ENCODE results near the gene TAAR2.

TAAR2 gene

DNA sequence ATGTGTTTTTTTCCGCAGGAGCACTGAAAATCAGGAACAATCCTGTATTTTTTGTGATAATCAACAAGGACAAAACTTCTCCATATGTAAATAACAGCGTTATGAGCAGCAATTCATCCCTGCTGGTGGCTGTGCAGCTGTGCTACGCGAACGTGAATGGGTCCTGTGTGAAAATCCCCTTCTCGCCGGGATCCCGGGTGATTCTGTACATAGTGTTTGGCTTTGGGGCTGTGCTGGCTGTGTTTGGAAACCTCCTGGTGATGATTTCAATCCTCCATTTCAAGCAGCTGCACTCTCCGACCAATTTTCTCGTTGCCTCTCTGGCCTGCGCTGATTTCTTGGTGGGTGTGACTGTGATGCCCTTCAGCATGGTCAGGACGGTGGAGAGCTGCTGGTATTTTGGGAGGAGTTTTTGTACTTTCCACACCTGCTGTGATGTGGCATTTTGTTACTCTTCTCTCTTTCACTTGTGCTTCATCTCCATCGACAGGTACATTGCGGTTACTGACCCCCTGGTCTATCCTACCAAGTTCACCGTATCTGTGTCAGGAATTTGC lies 53.8 kb downstream of the TAAR2 start, which contains the start of gene TAAR6:
TAAR6 (plus strand) TSS at position 102 of the 557 bp plus-strand sequence; CDS start at position 102, 0 bp downstream.
- Histone ChIP-seq H3K4me3 (IDR thresholded peaks at IDR 0.05; ENCODE audit: insufficient read depth, low read depth, low read length) (no peak within 1 kb of the TSS), H3K79me2 (ENCODE audit: insufficient read depth, low read depth) (no peaks in the 10 kb centered on the region), H3K4me1 (ENCODE audit: low read depth, poor library complexity, severe bottlenecking) (peaks cover 4% of the 10 kb centered on the region), H3K4me2 (no peak within 1 kb of the TSS), H3K27me3 (ENCODE audit: insufficient read depth, low read depth) (no peaks in the 10 kb centered on the region), H2AFZ (ENCODE audit: low read depth) (no peak within 1 kb of the TSS), H3K27ac (no peak within 1 kb of the TSS), H3K36me3 (ENCODE audit: insufficient read depth) (no peaks in the 10 kb centered on the region), H4K20me1 (ENCODE audit: insufficient read depth) (no peaks in the 10 kb centered on the region), H3K9ac (no peak within 1 kb of the TSS)
- TF ChIP-seq, protein P1, sequence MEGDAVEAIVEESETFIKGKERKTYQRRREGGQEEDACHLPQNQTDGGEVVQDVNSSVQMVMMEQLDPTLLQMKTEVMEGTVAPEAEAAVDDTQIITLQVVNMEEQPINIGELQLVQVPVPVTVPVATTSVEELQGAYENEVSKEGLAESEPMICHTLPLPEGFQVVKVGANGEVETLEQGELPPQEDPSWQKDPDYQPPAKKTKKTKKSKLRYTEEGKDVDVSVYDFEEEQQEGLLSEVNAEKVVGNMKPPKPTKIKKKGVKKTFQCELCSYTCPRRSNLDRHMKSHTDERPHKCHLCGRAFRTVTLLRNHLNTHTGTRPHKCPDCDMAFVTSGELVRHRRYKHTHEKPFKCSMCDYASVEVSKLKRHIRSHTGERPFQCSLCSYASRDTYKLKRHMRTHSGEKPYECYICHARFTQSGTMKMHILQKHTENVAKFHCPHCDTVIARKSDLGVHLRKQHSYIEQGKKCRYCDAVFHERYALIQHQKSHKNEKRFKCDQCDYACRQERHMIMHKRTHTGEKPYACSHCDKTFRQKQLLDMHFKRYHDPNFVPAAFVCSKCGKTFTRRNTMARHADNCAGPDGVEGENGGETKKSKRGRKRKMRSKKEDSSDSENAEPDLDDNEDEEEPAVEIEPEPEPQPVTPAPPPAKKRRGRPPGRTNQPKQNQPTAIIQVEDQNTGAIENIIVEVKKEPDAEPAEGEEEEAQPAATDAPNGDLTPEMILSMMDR (conservative IDR thresholded peaks at IDR 0.05; ENCODE audit: low read depth, low read length), result no peak

DNA sequence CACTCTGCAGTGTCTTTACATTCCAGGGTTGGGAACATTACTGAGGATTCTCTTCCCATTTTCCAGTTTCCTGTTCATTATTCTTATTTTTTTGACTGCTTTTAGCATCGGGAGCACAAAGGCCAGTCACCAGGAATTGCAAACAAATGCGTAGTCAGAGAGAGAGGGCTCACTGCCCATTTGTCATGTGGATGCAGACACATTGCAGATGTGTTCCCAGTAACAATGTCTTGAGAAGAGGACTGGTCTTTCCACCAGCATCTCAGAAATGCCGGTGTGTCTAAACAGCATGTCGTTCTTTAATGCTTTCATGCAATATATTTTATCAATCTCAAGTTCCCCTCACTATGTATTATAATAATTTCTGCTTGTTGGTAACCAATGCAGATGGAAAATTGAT lies 54.9 kb downstream of the TAAR2 start:
- Histone ChIP-seq H3K4me2 (no peak overlapping the region), H3K9ac (no peak overlapping the region), H3K27me3 (ENCODE audit: insufficient read depth, low read depth) (no peaks in the 10 kb centered on the region), H2AFZ (ENCODE audit: low read depth) (no peak overlapping the region), H3K4me3 (IDR thresholded peaks at IDR 0.05; ENCODE audit: insufficient read depth, low read depth, low read length) (no peak overlapping the region), H4K20me1 (ENCODE audit: insufficient read depth) (no peaks in the 10 kb centered on the region), H3K79me2 (ENCODE audit: insufficient read depth, low read depth) (no peaks in the 10 kb centered on the region), H3K4me1 (ENCODE audit: low read depth, poor library complexity, severe bottlenecking) (peaks cover 4% of the 10 kb centered on the region), H3K36me3 (ENCODE audit: insufficient read depth) (no peaks in the 10 kb centered on the region), H3K27ac (no peak overlapping the region)
- TF ChIP-seq, protein P1 (conservative IDR thresholded peaks at IDR 0.05; ENCODE audit: low read depth, low read length), result no peak

DNA sequence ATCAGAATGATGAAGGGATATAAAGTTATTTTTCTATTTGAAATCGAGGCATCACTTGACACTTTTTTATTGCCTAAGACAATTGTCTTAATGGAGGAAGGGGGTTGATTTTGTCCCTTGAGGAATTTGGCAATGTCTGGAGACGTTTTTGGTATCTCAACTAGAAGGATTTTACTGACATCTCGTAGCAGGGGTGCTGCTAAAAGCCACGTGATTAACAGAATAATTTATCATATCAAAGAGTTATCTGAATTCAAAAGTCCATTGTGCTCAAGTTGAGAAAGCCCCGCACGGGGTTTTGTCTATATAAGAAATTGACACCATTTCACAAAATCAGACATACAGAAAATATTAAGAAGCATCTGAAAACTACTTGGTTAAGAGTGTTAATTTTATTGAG lies 55.5 kb downstream of the TAAR2 start:
- Histone ChIP-seq H3K4me1 (ENCODE audit: low read depth, poor library complexity, severe bottlenecking) (peaks cover 4% of the 10 kb centered on the region), H2AFZ (ENCODE audit: low read depth) (no peak overlapping the region), H3K4me2 (no peak overlapping the region), H3K36me3 (ENCODE audit: insufficient read depth) (no peaks in the 10 kb centered on the region), H3K27ac (no peak overlapping the region), H3K9ac (no peak overlapping the region), H3K4me3 (IDR thresholded peaks at IDR 0.05; ENCODE audit: insufficient read depth, low read depth, low read length) (no peak overlapping the region), H3K79me2 (ENCODE audit: insufficient read depth, low read depth) (no peaks in the 10 kb centered on the region), H4K20me1 (ENCODE audit: insufficient read depth) (no peaks in the 10 kb centered on the region), H3K27me3 (ENCODE audit: insufficient read depth, low read depth) (no peaks in the 10 kb centered on the region)
- TF ChIP-seq, protein P1 (conservative IDR thresholded peaks at IDR 0.05; ENCODE audit: low read depth, low read length), result no peak

DNA sequence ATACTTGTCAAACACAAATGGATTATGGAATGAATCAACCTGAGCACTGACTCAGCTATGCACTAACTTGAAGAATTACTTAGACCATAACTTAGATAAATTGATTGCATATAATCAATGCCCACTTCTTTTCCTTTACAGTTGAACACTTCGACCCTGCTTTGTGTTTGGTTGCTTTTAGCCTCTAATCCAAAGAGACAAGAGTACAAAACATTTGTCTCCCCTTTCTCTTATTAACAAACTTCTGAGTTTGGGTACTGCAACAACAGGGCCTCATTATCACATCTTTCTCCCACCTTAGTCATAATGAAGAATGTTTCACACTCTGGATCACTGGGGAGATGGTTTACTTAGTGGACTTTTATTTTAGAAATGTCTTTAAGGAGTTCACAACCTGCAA lies 56.5 kb downstream of the TAAR2 start:
- H2AFZ ChIP-seq (ENCODE audit: low read depth), result no peak overlapping the region
- no peaks in the 10 kb centered on the region for H3K79me2 ChIP-seq (ENCODE audit: insufficient read depth, low read depth)
- H3K27ac ChIP-seq, result no peak overlapping the region
- peaks cover 4% of the 10 kb centered on the region for H3K4me1 ChIP-seq (ENCODE audit: low read depth, poor library complexity, severe bottlenecking)
- H3K36me3 ChIP-seq (ENCODE audit: insufficient read depth), result no peaks in the 10 kb centered on the region
- H3K4me3 ChIP-seq (IDR thresholded peaks at IDR 0.05; ENCODE audit: insufficient read depth, low read depth, low read length), result no peak overlapping the region
- H3K4me2 ChIP-seq, result no peak overlapping the region
- H3K9ac ChIP-seq, result no peak overlapping the region
- H3K27me3 ChIP-seq (ENCODE audit: insufficient read depth, low read depth), result no peaks in the 10 kb centered on the region
- no peaks in the 10 kb centered on the region for H4K20me1 ChIP-seq (ENCODE audit: insufficient read depth)
- TF ChIP-seq, protein P1 (conservative IDR thresholded peaks at IDR 0.05; ENCODE audit: low read depth, low read length), result no peak
